ENCODE results near the gene NLRP9.

The NLRP9 gene

DNA sequence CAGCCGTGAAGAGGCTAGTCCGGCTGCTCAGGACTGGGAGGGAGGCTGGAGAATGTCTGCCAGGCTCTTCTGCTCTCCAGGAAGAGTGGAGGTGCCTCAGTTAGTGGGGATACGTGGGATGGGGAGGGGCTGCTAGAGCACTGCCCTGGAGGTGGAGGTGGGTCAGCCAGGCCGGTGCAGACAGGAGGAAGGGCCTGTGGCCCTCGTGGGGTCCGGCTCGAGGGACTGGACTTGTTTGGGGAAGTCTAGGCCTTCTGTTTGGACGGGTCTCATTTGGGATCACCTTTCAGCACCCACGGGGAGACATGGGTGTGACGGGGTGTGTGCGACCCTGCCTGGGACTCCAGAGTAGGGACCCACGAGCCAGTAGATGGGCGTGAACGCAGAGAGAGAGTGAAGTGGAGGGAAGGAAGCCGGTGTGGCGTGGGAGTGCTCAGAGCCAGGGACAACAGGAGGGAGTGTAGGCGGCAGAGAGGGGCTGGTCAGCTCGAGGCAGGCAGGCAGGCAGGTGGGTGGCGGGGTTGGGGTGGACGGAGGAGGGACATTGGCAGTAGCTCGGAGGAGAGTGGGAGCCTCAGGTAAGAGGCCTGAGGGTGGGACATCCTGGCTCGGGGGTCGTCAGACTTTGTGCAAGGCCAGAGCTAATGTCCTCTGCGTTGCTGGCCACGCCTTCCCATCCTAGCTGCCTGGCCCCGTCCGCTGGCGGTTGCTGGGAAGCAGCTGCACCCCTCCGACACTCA lies 51.7 kb downstream of the NLRP9 start:
- no peak for DNase-seq

DNA sequence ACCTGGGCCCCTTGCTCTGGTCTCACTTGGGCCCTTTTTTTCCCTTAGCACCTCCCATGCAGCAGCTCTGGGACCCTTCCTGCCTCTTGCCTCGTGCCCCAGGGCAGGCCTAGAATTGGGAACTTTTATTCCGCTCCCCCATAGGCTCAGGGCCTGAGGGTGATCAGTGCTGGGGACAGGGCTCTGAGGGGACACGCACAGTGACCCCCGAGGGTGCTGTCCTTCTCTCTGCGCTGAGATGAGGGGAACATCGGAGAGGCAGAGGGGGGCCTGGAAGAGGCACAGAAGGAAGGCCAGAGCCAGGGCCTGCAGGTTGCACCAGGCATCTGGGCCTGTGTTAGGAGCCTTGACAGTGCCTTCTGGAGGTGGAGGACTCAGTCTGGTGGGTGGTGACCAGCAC lies 52.4 kb downstream of the NLRP9 start:
- no peak for DNase-seq

- DNase-seq: no peak
Observed at GRCh38 chr19:55684946-55685681, 53.1 kb downstream of the NLRP9 start.

DNA sequence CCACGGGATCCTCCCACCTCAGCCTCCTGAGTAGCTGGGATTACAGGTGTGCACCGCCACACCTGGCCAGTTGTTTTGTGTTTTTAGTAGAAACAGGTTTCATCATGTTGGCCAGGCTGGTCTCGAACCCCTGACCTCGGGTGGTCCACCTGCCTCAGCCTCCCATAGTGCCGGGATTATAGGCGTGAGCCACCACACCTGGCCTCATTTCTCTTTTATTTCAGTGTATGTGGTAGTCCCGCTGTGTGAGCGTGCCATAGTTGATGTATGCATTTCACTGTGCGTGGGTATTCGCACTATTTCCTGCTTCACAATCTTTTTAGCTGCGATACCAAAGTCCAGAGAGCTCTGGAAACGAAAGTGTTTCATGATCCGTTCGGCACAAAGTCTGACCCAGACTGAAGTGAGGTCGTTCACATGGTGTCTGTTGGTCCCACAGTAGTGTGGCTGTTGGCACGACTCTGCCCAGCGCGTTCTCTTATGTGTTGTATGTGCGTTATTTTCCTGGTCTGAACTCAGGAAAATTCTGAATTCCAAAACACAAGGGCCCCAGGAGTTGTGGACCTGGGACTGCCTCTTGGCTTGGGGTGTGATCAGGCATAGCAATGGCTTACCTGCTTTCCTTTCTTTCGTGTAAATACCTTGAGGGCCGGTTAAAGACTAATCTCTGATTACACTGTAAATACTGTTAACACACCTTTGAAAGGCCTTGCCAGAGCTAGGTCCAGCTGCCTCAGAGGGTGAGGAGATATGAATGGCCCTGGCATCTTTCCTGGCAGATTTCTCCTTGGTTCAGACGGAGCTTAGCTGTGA lies 54.5 kb downstream of the NLRP9 start:
- no peak for DNase-seq

DNA sequence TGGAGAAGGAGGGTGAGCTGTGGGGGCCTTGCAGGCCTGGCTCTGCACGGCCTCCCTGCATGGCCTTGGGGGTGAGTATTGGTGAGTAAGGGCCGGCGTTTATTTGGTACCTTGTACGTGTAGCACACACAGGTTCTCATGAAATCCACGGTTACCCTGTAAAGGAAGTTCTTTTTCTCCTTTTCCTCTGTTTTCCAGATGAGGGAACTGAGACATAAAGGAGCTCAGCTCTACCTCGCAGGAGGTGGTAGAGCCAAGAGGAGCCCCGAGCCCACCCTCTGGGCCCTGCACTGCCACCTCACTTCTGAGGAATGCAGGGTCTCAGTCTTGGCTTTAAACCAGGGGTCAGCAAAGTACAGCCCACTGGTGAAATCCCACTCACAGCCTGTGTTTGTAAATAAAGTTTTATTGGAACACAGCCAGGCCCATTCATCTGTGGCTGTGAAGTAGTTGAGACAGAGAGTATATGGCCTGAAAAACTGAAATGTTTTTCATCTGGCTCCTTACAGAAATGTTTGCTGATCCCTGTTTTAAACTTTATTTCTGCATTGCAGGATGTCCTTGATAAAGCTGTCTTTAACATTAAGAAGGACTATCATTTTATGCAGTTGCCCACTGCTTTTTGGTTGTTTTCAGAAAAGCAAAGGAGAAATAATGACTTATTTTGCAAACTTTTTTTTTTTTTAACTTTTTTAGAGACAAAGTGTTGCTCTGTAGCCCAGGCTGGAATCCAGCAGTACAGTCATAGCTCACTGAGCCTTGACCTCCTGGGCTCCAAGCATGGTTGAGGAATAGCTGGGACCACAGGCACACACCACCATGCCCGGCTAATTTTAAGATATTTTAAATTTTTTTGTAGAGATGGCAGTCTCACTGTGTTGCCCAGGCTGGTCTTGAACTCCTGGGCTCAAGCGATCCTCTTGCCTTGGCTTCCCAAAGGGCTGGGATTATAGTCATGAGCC lies 56.8 kb downstream of the NLRP9 start:
- DNase-seq: no peak

GRCh38 chr19:55680339-55681130 lies 57.7 kb downstream of the NLRP9 start:
- no peak for DNase-seq

DNA sequence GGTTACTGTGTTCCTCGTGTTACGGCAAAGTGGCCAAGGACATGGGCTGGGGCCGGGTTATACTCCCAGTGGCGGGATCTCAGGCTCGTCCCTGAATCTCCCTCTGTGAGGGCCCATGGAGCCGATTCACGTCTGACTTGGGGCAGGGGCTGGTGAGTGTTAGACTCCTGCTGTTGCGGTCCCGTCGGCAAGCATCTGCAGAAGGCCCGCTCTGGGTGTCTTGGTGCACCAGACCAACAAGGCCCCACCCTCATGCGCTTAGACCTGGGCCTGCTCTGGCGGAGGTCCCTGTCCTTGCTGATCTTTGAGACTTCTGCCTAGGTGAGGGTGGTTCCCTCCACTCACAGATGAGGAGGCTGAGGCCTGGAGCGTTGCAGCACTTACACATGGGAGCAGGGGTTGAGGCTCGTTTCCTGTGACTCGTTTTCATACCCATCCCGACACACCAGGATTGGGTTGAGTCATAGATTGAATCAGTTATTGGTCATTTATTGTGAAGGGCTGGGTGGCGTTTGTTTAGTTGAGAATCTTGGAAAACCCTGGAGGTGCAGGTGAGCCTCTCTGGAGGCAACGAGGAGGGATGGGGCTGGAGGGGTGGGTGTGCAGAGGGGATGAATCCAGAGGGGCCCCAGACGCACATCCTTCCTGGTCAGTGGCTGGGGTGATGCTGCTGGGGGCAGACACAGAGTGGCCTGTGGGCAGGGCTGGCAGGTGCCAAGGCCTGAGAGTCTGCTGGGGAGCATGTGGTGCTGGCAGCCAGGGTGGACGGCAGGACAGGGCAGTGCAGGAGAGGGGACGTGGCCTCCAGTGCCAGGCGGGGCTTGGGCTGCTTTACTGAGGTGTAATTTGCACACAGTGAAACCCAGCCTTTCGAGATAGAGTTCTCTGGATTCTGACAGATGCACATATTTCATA lies 58.6 kb downstream of the NLRP9 start:
- no peak for DNase-seq

DNA sequence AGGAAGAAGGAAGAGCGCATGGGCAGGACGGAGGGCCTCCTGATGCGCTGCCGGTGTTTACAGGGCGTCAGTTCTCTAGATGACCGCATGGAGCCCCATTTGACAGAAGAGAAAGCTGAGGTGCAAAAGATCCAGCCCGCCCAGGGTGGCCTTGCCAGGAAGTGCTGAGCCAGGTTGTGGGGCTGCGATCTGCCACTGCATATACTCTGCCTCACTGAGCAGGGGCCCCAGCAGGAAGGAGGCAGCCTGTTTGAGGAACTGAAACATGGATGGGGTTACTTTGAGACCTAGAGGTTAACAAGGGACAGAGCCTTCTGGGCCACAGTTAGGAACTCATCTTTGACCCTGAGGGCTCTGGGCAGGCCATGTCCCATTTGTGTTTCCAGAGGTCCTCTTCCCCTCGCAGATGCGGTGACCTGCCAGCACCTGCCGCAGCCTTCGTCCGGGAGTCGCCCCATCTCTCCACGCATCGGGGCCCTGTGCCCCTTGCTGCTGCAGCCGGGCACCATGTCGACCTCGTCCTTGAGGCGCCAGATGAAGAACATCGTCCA lies 60.0 kb downstream of the NLRP9 start:
- no peak for DNase-seq

GRCh38 chr19:55677572-55678028 lies 60.6 kb downstream of the NLRP9 start:
- DNase-seq: no peak

DNA sequence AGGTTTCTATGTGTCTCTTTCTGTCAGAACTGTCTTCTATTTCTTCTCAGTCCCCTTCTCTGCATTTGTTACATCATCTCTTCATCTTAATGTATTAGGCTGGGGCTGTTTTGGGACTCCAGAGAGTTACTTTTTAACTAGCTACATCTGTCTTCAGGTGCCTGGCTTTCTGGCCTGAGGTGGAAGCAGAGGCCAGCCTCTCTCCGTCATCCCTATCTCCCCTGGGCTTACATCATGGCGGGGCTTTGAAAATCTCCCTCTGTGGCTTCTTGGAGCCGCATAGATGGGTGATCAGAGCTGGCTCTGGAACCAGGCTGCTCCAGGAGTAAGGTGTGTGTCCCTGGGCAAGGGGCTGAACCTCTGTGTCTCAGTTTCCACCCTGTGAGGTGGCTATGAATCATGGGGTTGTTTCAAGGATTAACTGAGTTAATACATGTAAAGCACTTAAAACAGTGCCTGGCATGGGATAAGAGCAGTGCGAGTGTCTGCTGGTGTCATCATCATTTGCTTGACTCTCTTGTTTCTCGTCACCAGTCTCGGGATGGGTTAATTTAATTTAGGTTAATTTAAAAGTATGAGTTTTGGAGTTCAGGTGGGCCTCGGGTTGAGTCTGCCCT lies 61.2 kb downstream of the NLRP9 start:
- no peak for DNase-seq

- DNase-seq: no peak
Observed at GRCh38 chr19:55676383-55676782, 61.8 kb downstream of the NLRP9 start.

GRCh38 chr19:55675661-55676354 lies 62.4 kb downstream of the NLRP9 start:
- no peak for DNase-seq

DNA sequence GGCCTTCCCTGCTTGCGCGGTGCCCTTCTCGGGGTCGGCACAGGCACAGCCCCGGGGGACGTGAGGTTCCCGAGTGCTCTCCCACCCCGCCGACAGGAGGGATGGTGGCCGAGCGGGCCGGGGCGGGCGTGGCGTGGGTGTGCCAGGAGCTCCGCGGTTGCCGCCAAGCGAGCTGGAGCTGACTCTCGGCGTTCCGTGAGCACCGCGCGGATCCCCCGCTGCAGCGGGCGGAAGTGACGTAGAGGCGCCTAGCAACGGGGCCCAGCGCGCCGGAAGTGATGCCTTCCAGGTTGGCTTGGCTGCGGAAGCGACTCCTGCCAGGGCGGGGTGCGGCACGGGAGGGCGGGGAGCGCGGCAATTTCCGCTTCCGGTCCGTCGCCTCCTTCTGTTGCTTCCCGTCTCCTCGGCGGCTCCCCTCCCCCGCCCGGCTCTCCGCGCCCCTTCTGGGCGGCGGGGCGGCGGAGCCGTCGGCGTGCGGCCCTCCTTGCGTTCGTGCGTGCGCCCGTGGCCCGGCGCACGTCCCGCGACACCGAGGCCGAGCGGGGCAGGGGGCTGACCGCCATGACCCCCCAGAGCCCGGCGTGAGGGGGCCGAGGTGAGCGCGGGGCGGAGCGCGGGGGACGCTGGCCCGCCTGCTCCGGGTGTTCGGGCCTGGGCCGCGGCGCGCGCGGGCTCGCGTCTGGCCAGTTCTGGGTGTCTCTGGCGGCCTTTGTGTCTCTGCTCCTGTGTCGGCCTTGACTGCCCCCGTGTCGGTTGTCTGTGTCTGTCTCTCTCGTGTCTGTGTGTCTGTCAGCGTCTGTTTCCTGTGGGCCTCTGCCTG lies 63.2 kb downstream of the NLRP9 start, which contains the start of gene EPN1:
Gene EPN1, plus strand, starts transcription at position 386 of the 820 bp plus-strand sequence. CDS start 3,402 bp downstream, outside the sequence.
- DNase-seq: peak; percentile 97

DNA sequence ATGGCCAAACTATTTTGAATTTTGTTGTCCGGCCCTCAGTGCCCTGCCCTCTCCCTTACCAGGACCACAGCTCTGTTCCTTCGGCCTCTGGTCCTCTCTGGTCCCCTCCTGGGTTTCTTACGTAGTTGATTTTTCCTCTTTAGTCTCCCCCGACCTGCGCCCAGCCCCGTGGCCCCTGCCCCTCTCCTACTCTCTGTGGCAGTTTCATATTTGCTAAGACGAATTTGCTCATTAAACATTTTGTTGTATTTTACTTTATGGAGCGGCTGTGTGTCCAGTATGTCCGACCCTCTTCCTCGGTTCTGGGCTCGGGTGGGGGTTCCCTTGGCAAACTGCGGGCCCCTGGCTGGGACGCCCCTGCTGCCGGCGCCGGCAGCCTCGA lies 63.8 kb downstream of the NLRP9 start:
- DNase-seq: no peak

DNA sequence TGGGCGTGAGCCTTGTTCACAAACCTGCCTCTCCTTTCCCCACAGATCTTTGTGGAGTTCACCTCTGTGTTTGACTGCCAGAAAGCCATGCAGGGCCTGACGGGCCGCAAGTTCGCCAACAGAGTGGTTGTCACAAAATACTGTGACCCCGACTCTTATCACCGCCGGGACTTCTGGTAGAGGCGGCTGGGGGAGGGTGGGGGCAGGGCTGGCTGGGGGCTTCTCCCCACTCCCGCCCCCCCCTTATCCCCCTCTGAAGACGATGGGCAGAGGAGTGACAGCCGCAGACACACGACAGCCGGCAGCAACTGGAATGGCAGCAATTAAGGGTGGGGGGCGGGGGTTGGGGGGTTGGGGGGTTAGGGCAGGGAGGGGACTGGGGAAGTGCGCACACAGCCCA lies 64.3 kb downstream of the NLRP9 start:
- DNase-seq: no peak

DNA sequence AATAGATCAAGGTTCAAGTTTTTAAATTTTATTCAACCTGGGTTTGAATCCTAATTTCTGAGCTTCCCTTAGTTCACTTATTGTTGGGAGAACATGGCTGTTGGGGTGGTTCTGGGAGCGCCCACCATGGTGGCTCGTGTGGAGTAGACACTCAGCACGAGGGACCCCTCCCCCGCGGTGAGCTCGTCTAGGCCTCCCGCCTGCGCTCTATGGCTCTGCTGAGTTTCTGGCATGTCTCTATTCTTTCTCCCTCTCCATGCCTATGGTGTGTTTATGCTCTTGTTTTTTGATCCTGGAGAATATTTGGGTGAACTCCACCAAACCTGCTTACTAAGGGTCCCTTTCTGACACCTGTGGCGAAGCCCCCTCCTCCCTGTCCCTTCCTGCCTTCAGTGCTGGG lies 64.7 kb downstream of the NLRP9 start:
- no peak for DNase-seq

DNA sequence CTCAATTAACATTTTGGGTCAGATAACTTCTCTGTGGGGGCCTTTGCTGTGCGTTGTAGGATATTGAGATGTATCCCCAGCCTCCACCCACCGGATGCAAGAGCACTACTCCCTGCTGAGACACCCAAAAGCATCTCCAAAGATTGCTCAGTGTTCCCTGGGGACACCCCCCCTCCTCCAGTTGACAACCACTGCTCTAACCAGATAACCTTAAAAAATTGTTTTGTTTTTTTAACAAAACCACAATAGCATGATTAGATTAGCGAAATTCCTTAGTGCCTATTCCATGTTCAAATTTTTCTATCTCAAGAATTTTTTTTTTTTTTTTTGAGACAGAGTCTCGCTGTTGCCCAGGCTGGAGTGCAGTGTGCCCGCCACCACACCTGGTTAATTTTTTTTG lies 65.8 kb downstream of the NLRP9 start:
- no peak for DNase-seq

DNA sequence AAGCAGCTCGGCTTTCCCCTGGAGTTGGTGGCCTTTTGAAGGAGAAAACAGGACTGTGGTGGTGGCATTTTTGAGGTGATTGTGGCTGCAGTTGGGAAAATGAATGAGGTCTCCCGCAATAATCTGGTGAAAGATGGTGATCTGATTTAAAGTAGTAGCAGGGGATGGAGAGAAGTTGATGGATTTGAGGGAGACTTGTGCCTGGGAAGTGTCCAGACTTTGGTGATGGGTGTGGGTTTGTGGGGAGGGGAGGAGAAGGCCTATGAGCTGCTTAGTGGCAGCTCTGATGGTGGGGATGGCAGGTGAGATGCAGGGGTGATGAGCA lies 67.2 kb downstream of the NLRP9 start:
- no peak for DNase-seq

All from activated T-cell treated with anti-CD3 and anti-CD28 coated beads, Interleukin-2, amount 50 U/mL, for 1 hour (primary cell).